Stimulated activated memory B cell treated with anti-CD40 and anti-IgM and Interleukin-4, amounts not matched to agents 10 μg/mL and 1 μg/mL and 100 μg/mL, for 72 hours (primary cell): ENCODE measurements around the gene VWF.
"Not testable (repeated sequence)": the region's sequence is repeated elsewhere in the genome, so short reads cannot be mapped to it uniquely, and the experiment has no call there.

ENCODE experiments used
- ATAC-seq: fragments of 150-1000 bp; cut with Tn5 transposase; 2 replicates; pipeline ENCODE4 v1.10.0; 2021
- H3K27ac Mint-ChIP-seq: one replicate; pipeline ENCODE4 v1.8.0; 2022; ENCODE audit warnings: mild to moderate bottlenecking, mixed read lengths
- H3K27me3 Mint-ChIP-seq: one replicate; pipeline ENCODE4 v1.8.0; 2022; ENCODE audit warnings: mixed read lengths
- H3K36me3 Mint-ChIP-seq: one replicate; pipeline ENCODE4 v1.8.0; 2022; ENCODE audit warnings: mixed read lengths
- H3K4me1 Mint-ChIP-seq: one replicate; pipeline ENCODE4 v1.8.0; 2022; ENCODE audit warnings: mixed read lengths
- H3K4me3 Mint-ChIP-seq: one replicate; pipeline ENCODE4 v1.8.0; 2022; ENCODE audit warnings: mild to moderate bottlenecking, moderate library complexity, mixed read lengths
- H3K9me3 Mint-ChIP-seq: one replicate; pipeline ENCODE4 v1.8.0; 2022; ENCODE audit warnings: mixed read lengths

Gene VWF

DNA sequence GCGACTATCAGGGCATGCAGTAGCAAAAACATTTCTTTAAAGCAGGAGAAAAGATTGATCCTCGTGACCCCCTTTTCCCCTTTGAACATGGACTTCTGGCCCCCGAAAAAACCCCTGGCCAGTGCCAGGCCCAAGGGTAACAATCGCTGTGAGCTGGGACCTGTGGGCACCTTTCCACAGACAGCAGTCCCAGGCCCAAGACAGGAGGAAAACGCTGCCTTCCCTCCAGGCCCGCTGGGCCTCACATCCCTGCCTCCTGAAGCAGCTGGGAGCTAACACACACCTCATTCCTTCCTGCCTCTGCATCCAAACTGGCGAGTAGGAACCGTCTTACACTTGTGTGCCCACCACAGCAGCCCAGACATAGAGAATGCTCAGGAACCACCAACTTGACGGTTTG is 1.2 kb downstream of the VWF start:
- H3K4me1 Mint-ChIP-seq = no peaks in the 10 kb centered on the region
- H3K9me3 Mint-ChIP-seq = no peaks in the 10 kb centered on the region
- H3K27ac Mint-ChIP-seq = no peak overlapping the region
- no peak for ATAC-seq
- peaks cover 45% of the 10 kb centered on the region for H3K27me3 Mint-ChIP-seq
- no peak overlapping the region for H3K4me3 Mint-ChIP-seq
- no peaks in the 10 kb centered on the region for H3K36me3 Mint-ChIP-seq

DNA sequence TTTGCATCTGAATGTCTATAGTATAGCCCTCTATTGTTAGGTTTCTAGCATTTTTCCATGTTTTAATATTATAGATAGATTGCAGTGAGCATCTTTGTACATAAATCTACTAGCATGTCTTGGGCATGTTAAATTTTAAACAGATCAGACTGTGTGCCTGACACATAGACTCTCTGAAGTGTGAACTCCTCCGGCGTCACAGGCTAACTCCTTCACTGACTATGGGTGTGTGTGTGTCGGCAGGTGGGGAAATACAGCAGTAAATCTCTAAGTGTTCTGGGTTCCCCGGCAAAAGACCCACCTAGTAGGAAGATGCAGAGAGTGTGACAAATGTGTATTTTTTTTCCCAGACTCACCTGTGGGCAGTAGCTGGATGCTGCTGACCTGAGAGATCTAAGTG is 2.3 kb downstream of the VWF start:
- no peak overlapping the region for H3K4me3 Mint-ChIP-seq
- H3K4me1 Mint-ChIP-seq = no peaks in the 10 kb centered on the region
- no peaks in the 10 kb centered on the region for H3K9me3 Mint-ChIP-seq
- H3K27ac Mint-ChIP-seq = no peak overlapping the region
- no peak for ATAC-seq
- no peaks in the 10 kb centered on the region for H3K36me3 Mint-ChIP-seq
- H3K27me3 Mint-ChIP-seq = peaks cover 51% of the 10 kb centered on the region

DNA sequence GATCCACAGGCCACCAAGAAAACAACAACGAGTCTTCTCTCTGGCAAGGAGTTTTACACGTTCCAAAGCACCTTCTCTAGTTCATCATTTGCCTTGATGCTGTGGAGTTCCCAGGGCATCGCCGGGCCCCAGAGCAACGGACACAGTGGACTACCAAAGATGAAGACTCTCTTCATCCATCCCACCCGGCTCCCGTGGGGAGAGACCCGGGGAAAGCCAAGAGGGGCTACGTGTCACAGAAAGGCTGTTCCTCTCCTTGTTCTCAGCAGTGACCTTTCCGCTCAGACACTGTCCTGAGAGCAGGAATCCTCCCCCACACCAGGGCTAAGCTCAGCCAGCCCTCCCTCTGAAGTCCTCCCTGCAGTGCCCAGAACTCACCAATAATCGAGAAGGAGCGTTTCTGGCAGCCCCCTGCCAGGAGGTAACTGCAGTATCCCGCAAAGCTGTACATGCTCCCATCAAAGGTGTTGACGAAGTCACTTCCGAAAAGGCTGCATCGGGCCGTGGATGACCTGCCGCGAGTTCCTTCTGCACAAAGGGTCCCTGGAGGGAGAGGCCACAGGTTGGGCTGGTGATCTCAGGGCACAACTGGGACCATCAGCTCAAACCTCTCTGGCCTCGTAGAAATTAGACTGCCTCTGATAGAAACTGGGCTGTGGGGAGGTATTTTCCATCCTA is 3.5 kb downstream of the VWF start:
- no peaks in the 10 kb centered on the region for H3K9me3 Mint-ChIP-seq
- H3K27me3 Mint-ChIP-seq = peaks cover 62% of the 10 kb centered on the region
- no peaks in the 10 kb centered on the region for H3K4me1 Mint-ChIP-seq
- no peak for ATAC-seq
- no peak overlapping the region for H3K4me3 Mint-ChIP-seq
- no peaks in the 10 kb centered on the region for H3K36me3 Mint-ChIP-seq
- no peak overlapping the region for H3K27ac Mint-ChIP-seq

GRCh38 chr12:6118891-6119568 is 5.4 kb downstream of the VWF start:
- Mint-ChIP-seq H3K36me3 (no peaks in the 10 kb centered on the region), H3K9me3 (no peaks in the 10 kb centered on the region), H3K27me3 (peaks cover 65% of the 10 kb centered on the region), H3K27ac (no peak overlapping the region), H3K4me1 (no peaks in the 10 kb centered on the region), H3K4me3 (no peak overlapping the region)
- ATAC-seq = no peak

- Mint-ChIP-seq H3K4me1 (no peaks in the 10 kb centered on the region), H3K27me3 (peaks cover 71% of the 10 kb centered on the region), H3K4me3 (no peak overlapping the region), H3K27ac (no peak overlapping the region), H3K36me3 (no peaks in the 10 kb centered on the region), H3K9me3 (no peaks in the 10 kb centered on the region)
- ATAC-seq = no peak
These were observed 7.9 kb downstream of the VWF start for GRCh38 chr12:6116471-6117021.

GRCh38 chr12:6115389-6115788 is 9.1 kb downstream of the VWF start:
- no peaks in the 10 kb centered on the region for H3K4me1 Mint-ChIP-seq
- no peak overlapping the region for H3K27ac Mint-ChIP-seq
- H3K9me3 Mint-ChIP-seq = no peaks in the 10 kb centered on the region
- H3K4me3 Mint-ChIP-seq = no peak overlapping the region
- H3K27me3 Mint-ChIP-seq = peaks cover 60% of the 10 kb centered on the region
- ATAC-seq = no peak
- H3K36me3 Mint-ChIP-seq = no peaks in the 10 kb centered on the region

DNA sequence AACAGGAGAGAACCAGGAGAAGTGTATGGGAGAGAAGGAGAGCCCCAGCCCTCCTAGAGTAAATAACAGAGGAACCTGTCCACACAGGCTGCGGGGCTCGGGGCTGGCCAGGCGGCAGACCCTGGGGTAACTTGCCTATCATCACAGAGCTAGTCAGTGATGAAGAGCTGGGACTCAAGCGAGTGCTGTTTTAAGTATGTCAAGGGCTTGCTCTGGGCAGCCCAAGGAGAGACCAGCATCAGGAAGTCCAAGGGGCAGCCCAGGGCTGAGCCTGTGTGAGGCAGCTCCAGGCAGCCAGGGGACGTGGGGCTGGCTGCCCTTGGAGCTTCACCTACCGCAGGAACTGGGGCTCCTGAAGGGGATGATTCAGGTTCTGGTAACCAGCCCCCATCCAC is 10.0 kb downstream of the VWF start:
- no peaks in the 10 kb centered on the region for H3K36me3 Mint-ChIP-seq
- H3K4me3 Mint-ChIP-seq = no peak overlapping the region
- H3K9me3 Mint-ChIP-seq = no peaks in the 10 kb centered on the region
- H3K27ac Mint-ChIP-seq = no peak overlapping the region
- no peak for ATAC-seq
- peaks cover 51% of the 10 kb centered on the region for H3K27me3 Mint-ChIP-seq
- H3K4me1 Mint-ChIP-seq = no peaks in the 10 kb centered on the region

DNA sequence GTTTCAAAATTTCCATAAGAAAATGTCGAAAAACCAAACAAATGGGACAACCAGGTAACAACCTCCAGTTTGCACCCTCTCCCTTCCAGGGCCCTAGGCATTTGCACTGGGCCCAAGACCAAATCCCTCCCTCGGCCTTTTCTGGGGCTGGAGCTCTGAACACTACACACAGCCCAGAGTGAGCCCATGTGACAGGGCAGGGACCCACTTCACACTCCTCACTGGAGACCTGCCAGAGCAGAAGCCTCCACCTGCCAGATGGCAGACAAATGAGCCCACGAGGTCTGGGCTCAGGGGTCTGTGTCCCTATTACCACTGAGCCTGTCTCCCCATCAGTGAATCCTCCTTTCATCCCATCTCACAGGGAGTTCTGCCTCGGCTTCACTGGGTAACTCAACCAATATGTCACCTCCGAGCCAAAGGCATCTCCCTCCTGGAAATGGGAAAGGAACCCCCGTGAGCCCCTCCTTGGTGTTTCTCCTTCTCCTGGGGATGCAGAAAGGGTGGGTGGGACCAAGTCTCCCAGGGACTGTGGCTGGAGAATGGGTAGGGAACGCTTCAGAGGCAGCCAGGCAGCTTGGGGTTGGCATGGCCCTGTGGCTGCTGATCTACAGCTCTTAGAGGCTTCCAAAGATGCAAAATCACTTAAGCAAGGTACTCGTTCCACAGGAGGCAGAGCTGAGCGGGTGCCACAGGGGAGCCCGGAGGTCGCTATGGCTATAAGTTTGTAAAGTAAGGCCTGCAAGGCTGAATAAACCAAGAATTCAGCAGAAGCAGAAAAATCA is 10.6 kb downstream of the VWF start:
- H3K27ac Mint-ChIP-seq = no peak overlapping the region
- H3K9me3 Mint-ChIP-seq = no peaks in the 10 kb centered on the region
- H3K27me3 Mint-ChIP-seq = peaks cover 45% of the 10 kb centered on the region
- H3K4me1 Mint-ChIP-seq = no peaks in the 10 kb centered on the region
- H3K4me3 Mint-ChIP-seq = no peak overlapping the region
- ATAC-seq = no peak
- no peaks in the 10 kb centered on the region for H3K36me3 Mint-ChIP-seq

DNA sequence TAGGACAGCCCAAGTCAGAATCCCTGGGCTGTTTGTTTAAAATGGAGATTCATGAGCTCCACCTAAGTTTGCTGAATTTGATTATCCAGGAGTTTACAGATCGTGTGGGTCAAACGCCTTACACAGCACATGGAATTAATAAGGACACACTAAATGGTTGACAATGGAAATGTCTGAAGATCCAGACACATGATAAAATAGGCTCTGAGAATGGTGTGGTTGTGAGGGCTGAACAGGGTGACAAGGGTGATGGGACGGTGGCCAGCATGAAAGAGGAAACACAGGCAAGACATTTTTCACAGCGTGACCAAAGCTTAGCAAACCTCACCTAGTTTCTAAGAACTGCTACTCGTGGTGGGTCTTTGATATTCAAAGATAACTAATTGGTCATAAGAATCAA is 12.5 kb downstream of the VWF start:
- Mint-ChIP-seq H3K36me3 (no peaks in the 10 kb centered on the region), H3K27me3 (peaks cover 31% of the 10 kb centered on the region), H3K9me3 (no peaks in the 10 kb centered on the region), H3K4me1 (no peaks in the 10 kb centered on the region), H3K4me3 (no peak overlapping the region), H3K27ac (no peak overlapping the region)
- ATAC-seq = no peak

- no peaks in the 10 kb centered on the region for H3K36me3 Mint-ChIP-seq
- no peaks in the 10 kb centered on the region for H3K9me3 Mint-ChIP-seq
- H3K4me1 Mint-ChIP-seq = no peaks in the 10 kb centered on the region
- H3K27me3 Mint-ChIP-seq = peaks cover 22% of the 10 kb centered on the region
- no peak overlapping the region for H3K27ac Mint-ChIP-seq
- H3K4me3 Mint-ChIP-seq = no peak overlapping the region
- ATAC-seq = no peak
These were observed 14.5 kb downstream of the VWF start for GRCh38 chr12:6110006-6110405.

GRCh38 chr12:6106218-6106617 is 18.3 kb downstream of the VWF start:
- H3K27ac Mint-ChIP-seq = no peak overlapping the region
- H3K27me3 Mint-ChIP-seq = peaks cover 6% of the 10 kb centered on the region
- H3K4me1 Mint-ChIP-seq = peaks cover 10% of the 10 kb centered on the region
- no peak for ATAC-seq
- H3K4me3 Mint-ChIP-seq = no peak overlapping the region
- H3K9me3 Mint-ChIP-seq = no peaks in the 10 kb centered on the region
- no peaks in the 10 kb centered on the region for H3K36me3 Mint-ChIP-seq

- no peak overlapping the region for H3K27ac Mint-ChIP-seq
- ATAC-seq = no peak
These were observed 19.6 kb downstream of the VWF start for GRCh38 chr12:6104842-6105241.

DNA sequence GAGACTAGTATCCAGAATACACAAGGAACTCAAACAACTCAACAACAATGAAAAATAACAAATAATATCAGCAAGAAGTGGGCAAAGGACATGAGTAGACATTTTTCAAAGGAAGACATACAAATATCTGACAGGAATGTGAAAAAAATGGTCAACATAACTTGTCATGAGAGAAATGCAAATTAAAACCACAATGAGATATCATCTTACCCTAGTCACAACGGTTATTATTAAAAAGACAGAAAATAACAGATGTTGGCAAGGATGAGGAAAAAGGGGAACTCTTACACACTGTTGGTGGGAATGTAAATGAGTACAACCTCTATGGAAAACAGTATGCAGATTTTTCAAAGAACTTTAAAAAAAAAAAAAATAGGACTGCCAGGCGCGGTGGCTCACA is 20.4 kb downstream of the VWF start:
- Mint-ChIP-seq H3K27me3 (peaks cover 11% of the 10 kb centered on the region), H3K9me3 (no peaks in the 10 kb centered on the region), H3K27ac (no peak overlapping the region), H3K36me3 (no peaks in the 10 kb centered on the region), H3K4me1 (peaks cover 10% of the 10 kb centered on the region), H3K4me3 (no peak overlapping the region)
- no peak for ATAC-seq

More at GRCh38 chr12:6104842-6105241, 19.6 kb downstream of the VWF start:
- Mint-ChIP-seq H3K4me1 (peaks cover 10% of the 10 kb centered on the region), H3K27me3 (peaks cover 11% of the 10 kb centered on the region), H3K36me3 (no peaks in the 10 kb centered on the region), H3K9me3 (no peaks in the 10 kb centered on the region), H3K4me3 (no peak overlapping the region)

DNA sequence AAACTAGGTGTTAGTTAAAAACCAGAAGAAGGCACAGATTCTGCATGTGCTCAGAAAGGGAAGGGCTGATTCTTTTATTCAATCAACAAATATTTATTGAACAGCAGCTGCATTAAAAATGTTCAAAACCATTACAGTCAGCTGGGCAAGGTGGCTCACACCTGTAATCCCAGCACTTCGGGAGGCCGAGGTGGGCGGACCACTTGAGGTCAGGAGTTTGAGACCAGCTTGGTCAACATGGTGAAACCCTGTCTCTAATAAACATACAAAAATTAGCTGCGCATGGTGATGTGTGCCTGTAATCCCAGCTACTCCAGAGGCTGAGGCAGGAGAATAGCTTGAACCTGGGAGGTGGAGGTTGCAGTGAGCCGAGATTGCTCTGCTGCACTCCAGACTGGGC is 22.4 kb downstream of the VWF start:
- not testable (repeated sequence) for H3K4me1 Mint-ChIP-seq, ATAC-seq, H3K27ac Mint-ChIP-seq, H3K9me3 Mint-ChIP-seq, H3K36me3 Mint-ChIP-seq, H3K4me3 Mint-ChIP-seq
- H3K27me3 Mint-ChIP-seq = peaks cover 27% of the 10 kb centered on the region

GRCh38 chr12:6099316-6099715 is 25.2 kb downstream of the VWF start:
- peaks cover 51% of the 10 kb centered on the region for H3K27me3 Mint-ChIP-seq
- ATAC-seq = no peak
- H3K9me3 Mint-ChIP-seq = no peaks in the 10 kb centered on the region
- no peaks in the 10 kb centered on the region for H3K36me3 Mint-ChIP-seq
- peaks cover 10% of the 10 kb centered on the region for H3K4me1 Mint-ChIP-seq
- H3K27ac Mint-ChIP-seq = no peak overlapping the region
- no peak overlapping the region for H3K4me3 Mint-ChIP-seq
